GM20000 (cell line): ENCODE measurements around the gene SLF2.

Experiments
- DNase-seq: peaks from one replicate; pipeline ENCODE4 v3.0.0; 2012; ENCODE audit warnings: low spot score
- TF ChIP-seq, protein P1 (sequence below): IDR thresholded peaks from 2 replicates; pipeline ENCODE4 v1.5.1; 2012; ENCODE audit warnings: mild to moderate bottlenecking, control low read depth; ENCODE audit errors: extremely low read depth, missing control alignments

Gene SLF2

DNA sequence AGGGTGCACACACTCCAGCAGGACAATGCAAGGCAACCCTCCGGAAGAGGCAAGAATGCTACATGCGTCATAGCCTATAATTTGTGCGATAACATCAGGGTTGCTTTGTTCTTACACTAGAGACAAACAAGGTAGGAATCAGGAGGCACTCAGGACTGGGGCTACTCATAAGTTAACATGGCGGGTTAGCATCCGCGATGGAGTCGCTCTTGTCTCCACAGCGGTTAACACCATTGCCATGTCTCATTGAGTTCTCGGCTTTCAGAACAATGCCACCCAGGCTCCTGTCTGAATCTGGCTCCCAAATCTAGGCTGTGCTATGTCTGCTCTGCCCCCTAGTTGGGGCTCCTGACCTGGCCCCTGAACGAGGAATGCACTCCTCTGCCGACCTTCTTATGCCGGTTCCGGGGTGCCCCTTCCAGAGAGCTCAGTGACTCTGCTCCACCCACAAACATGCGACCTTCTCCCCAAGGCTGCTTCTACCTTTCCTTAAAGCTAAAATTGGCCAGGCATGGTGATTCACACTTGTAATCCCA lies 24.9 kb upstream of the SLF2 start:
- no peak for DNase-seq
- TF ChIP-seq, protein P1, sequence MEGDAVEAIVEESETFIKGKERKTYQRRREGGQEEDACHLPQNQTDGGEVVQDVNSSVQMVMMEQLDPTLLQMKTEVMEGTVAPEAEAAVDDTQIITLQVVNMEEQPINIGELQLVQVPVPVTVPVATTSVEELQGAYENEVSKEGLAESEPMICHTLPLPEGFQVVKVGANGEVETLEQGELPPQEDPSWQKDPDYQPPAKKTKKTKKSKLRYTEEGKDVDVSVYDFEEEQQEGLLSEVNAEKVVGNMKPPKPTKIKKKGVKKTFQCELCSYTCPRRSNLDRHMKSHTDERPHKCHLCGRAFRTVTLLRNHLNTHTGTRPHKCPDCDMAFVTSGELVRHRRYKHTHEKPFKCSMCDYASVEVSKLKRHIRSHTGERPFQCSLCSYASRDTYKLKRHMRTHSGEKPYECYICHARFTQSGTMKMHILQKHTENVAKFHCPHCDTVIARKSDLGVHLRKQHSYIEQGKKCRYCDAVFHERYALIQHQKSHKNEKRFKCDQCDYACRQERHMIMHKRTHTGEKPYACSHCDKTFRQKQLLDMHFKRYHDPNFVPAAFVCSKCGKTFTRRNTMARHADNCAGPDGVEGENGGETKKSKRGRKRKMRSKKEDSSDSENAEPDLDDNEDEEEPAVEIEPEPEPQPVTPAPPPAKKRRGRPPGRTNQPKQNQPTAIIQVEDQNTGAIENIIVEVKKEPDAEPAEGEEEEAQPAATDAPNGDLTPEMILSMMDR = no peak

DNA sequence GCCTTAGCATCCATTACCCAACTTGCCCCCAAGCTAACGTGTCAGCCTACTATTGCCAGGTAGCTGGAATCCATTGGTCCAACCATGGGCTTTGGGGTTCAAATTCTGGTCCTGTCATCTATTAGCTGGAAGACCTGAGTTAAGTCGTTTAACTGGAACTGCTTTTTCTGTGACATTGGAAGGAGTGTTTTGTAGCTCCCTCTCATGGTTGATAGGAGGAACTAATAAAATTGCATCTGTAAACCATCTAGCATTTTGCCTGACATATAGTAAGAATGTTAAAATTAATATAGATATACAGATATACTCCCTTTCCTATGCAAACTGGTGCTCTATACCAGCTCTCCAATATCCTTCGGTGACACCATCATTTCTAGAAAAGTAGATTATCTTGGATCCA lies 23.8 kb upstream of the SLF2 start:
- TF ChIP-seq, protein P1 = no peak
- no peak for DNase-seq

DNA sequence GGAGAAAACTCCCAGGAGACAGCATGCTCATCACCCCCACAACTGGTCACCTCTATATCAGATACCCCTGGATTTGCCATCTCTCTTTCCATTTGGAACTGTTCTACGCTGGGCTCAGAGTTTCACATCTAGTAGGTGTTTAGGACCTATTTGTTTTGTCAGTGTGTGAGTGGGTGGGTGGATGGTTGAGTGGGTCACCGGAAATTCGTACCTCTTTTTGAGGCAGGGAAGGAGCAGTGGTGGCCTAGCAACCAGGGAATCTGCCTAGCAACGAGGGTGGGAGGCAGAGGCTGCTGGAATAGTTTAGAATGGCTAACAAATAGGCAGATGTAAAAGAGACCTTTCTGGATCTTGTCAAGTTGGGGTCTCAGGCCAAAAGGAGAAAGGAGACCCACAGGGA lies 23.2 kb upstream of the SLF2 start:
- DNase-seq = no peak
- TF ChIP-seq, protein P1 = no peak

DNA sequence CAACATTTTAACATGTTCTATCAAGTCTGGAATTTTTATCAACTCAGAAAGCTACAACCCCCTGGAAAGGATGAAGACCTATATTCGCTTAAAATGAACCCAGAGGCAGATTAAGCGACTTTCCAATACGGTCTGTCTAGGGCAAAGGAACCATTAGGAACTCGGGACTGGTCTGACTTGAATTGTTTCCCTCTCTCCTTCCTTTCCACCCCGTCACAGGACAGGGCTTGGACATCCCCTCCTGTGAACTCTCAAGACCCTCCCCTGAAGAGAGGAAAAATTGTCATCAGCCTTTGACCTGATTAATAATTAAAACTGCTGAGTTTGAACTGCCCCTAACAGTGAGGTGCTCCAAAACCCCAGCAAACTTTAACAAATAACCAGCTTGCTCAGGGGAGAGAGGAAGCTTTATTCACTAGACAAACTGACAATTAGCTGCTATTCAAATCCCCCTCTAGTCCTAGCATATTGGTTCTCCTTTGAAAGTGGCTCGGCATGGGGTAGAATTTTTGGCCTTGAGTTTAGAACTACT lies 22.6 kb upstream of the SLF2 start:
- TF ChIP-seq, protein P1 = no peak
- no peak for DNase-seq

DNA sequence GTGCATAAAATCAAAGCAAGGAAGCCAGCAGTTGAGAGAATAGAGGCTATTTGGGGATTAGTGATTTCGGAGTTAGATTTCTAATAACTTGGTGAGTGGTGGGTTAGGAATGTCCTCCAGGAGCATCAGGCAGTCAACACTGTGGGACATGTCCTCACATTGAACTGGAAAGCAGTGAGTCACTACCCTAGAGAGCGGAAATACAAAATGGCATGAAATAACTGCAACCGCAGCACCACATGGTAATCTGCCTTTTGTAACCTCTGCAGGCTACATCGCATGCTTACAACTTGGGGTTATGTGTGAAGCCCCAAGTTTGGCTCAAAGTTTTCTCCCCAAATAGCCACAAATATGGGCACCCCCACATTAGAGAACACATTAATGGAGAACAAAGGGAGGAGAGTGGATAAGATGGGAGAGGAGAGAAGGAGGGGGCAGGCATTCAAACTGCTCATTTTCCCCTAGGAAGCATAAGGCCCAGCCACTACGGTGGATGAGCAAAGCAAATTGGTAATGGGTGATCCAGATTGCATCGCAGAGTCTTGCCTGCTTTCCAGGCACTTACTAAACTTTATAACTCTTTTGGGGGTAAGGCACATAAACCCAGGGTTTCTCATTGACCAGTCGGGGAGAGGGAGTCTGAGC lies 22.0 kb upstream of the SLF2 start:
- TF ChIP-seq, protein P1 = no peak
- no peak for DNase-seq

DNA sequence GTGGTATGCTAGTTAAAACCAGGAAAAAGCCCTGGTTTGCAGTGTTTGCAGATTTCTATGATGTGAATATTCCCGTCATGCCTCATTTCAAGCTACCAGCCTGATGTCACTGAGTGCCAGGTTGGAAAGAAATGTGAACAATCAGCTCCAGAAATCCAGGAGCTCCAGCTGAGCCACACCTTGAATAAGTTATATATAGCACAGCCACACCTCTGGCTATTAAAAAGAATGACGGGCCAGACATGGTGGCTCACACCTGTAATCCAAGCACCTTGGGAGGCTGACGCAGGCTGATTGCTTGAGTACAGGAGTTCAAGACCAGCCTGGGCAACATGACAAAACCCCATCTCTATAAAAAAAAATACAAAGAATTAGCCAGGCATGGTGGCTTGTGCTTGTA lies 18.7 kb upstream of the SLF2 start:
- DNase-seq = no peak
- TF ChIP-seq, protein P1 = no peak

DNA sequence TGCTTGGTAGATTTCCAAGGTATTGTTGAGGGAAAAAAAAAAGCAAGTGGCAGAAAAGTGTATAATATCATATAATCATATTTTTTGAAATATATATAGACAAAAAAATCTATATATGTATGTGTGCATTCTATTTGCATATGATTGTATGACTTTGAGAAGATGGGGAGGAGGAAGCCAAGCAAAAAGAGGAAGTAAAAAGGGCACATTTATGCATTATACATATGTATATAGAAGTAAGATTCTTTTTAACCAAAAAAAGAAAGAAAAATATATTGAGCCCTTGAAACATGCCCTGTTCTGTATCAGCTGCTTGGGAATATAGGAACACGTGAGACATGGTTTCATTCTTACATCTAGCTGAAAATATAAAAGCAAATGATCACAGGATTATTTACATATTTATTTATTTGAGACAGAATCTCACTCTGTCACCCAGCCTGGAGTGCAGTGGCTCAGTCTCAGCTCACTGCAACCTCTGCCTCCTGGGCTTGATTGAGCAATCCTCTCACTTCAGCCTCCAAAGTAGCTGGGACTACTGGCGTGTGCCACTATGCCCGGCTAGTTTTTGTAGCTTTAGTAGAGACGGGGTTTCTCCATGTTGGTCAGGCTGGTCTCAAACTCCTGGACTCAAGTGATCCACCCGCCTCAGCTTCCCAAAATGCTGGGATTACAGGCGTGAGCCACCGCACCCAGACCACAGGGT lies 18.0 kb upstream of the SLF2 start:
- TF ChIP-seq, protein P1 = no peak
- no peak for DNase-seq
